GM18873 (cell line): Measurements from ENCODE around the gene CHRDL2.
"Not testable (repeated sequence)": the region's sequence is repeated elsewhere in the genome, so short reads cannot be mapped to it uniquely, and the experiment has no call there.

Experiments used
- ATAC-seq: cut with Tn5 transposase; IDR thresholded peaks from one replicate; pipeline ENCODE4 v1.9.1; 2021; ENCODE audit warnings: mild to moderate bottlenecking, moderate library complexity, moderate number of reproducible peaks; ENCODE audit not compliant: unreplicated experiment, low FRiP score

The CHRDL2 gene

GRCh38 chr11:74731301-74732094 lies at the start of gene CHRDL2:
TSS of gene CHRDL2 (minus strand) at chr11:74731426. CDS start at chr11:74730888, 538 bp downstream.
- ATAC-seq: no peak

GRCh38 chr11:74780248-74781005 lies 49.2 kb upstream of the CHRDL2 start:
- no peak for ATAC-seq

- ATAC-seq: no peak
Observed at GRCh38 chr11:74778581-74778980, 47.4 kb upstream of the CHRDL2 start.

GRCh38 chr11:74777877-74778276 lies 46.7 kb upstream of the CHRDL2 start:
- ATAC-seq: no peak

- ATAC-seq: no peak
Observed at GRCh38 chr11:74777038-74777437, 45.8 kb upstream of the CHRDL2 start.

GRCh38 chr11:74776546-74776945 lies 45.3 kb upstream of the CHRDL2 start:
- no peak for ATAC-seq

GRCh38 chr11:74775762-74776161 lies 44.5 kb upstream of the CHRDL2 start:
- ATAC-seq: no peak

GRCh38 chr11:74773476-74773875 lies 42.2 kb upstream of the CHRDL2 start:
- ATAC-seq: no peak

- ATAC-seq: no peak
Observed at GRCh38 chr11:74771139-74771538, 39.9 kb upstream of the CHRDL2 start.

GRCh38 chr11:74770456-74770855 lies 39.2 kb upstream of the CHRDL2 start:
- no peak for ATAC-seq

GRCh38 chr11:74769055-74769707 lies 38.0 kb upstream of the CHRDL2 start:
- no peak for ATAC-seq

GRCh38 chr11:74768172-74768651 lies 37.0 kb upstream of the CHRDL2 start:
- not testable (repeated sequence) for ATAC-seq

GRCh38 chr11:74766905-74767304 lies 35.7 kb upstream of the CHRDL2 start:
- ATAC-seq: no peak

- ATAC-seq: no peak
Observed at GRCh38 chr11:74756571-74756970, 25.3 kb upstream of the CHRDL2 start.

- no peak for ATAC-seq
Observed at GRCh38 chr11:74755395-74755995, 24.3 kb upstream of the CHRDL2 start.

GRCh38 chr11:74754507-74755252 lies 23.5 kb upstream of the CHRDL2 start:
- ATAC-seq: no peak

GRCh38 chr11:74751303-74751702 lies 20.1 kb upstream of the CHRDL2 start:
- no peak for ATAC-seq

GRCh38 chr11:74750598-74750997 lies 19.4 kb upstream of the CHRDL2 start:
- not testable (repeated sequence) for ATAC-seq

- ATAC-seq: no peak
Observed at GRCh38 chr11:74749965-74750296, 18.7 kb upstream of the CHRDL2 start.
